Measurements from ENCODE around the gene ZXDC.

DNA sequence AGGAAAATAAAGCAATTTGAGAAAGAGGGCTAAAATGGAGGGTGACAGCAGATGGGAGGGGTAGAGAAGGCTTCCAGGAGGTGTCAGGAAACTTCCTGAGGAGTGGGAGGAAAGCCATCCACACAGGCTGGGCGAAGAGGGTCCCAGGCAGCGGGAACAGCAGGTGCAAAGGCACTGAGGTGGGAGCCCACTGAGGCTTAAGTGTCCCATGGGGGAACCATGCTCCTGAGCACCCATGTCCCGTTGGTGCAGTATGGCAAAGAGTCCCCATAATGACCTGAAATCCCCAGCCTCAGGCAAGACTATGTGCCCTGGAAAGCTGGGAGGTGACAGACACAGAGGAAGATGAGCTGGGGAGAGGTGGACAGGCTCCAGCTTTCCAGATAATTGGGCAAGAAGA is 50.9 kb downstream of the ZXDC start:
- TF ChIP-seq CTCF (IDR thresholded peaks at IDR 0.05), result no peak
- no peak for TF ChIP-seq POLR2A (IDR thresholded peaks at IDR 0.05)
